CD4-positive, CD25-positive, alpha-beta regulatory T cell (primary cell): Measurements from ENCODE around the gene AVL9. TPM values are rescaled to one million over a fixed set of nuclear protein-coding genes. Genes with fewer than 3 reads are reported as not detected.
"Not testable (repeated sequence)": the region's sequence is repeated elsewhere in the genome, so short reads cannot be mapped to it uniquely, and the experiment has no call there.

Experiments
- ATAC-seq, 2 donors: fragments of 150-1000 bp; cut with Tn5 transposase; one replicate each; pipeline ENCODE4 v1.10.0; 2021; ENCODE audit warnings: low read depth in 2 of 2, moderate number of reproducible peaks in 2 of 2, moderate library complexity in 1 of 2
- DNase-seq, 3 donors: peaks; one replicate each; pipeline versions ENCODE4 v3.0.0 to v3.0.0-alpha.2; 2012 to 2022; ENCODE audit warnings: mixed read lengths in 1 of 3
- H3K27ac ChIP-seq: one replicate; pipeline ENCODE4 v1.7.0; 2013; ENCODE audit warnings: mild to moderate bottlenecking, low read length; ENCODE audit not compliant: insufficient read depth, poor library complexity, severe bottlenecking
- H3K27me3 ChIP-seq: one replicate; pipeline ENCODE4 v1.7.0; 2013; ENCODE audit warnings: low read length; ENCODE audit not compliant: control insufficient read depth, insufficient read depth
- H3K36me3 ChIP-seq: one replicate; pipeline ENCODE4 v1.7.0; 2013; ENCODE audit warnings: mild to moderate bottlenecking, low read length, moderate library complexity; ENCODE audit not compliant: control insufficient read depth, insufficient read depth
- H3K4me1 ChIP-seq: 2 replicates; pipeline ENCODE4 v1.7.0; 2013; ENCODE audit warnings: mild to moderate bottlenecking, low read length; ENCODE audit not compliant: insufficient read depth, control insufficient read depth, poor library complexity, severe bottlenecking
- H3K4me3 ChIP-seq: one replicate; pipeline ENCODE4 v1.7.0; 2013; ENCODE audit warnings: low read depth, mild to moderate bottlenecking, low read length, moderate library complexity
- H3K9me3 ChIP-seq, 2 experiments: 1 replicate in 1 of 2; 2 replicates in 1 of 2; pipeline ENCODE4 v1.7.0; 2013; ENCODE audit warnings: low read length in 2 of 2, mild to moderate bottlenecking in 1 of 2, moderate library complexity in 1 of 2; ENCODE audit not compliant: control insufficient read depth in 2 of 2
- H3K27ac Mint-ChIP-seq, 3 donors: one replicate each; pipeline ENCODE4 v1.8.0; 2020 to 2022; ENCODE audit warnings: mild to moderate bottlenecking in 3 of 3, mixed read lengths in 3 of 3, moderate library complexity in 2 of 3
- H3K27me3 Mint-ChIP-seq: one replicate; pipeline ENCODE4 v1.8.0; 2022; ENCODE audit warnings: mild to moderate bottlenecking, mixed read lengths
- H3K36me3 Mint-ChIP-seq: one replicate; pipeline ENCODE4 v1.8.0; 2020; ENCODE audit warnings: mixed read lengths
- H3K4me1 Mint-ChIP-seq, 4 donors: one replicate each; pipeline ENCODE4 v1.8.0; 2020 to 2022; ENCODE audit warnings: mixed read lengths in 4 of 4, mild to moderate bottlenecking in 1 of 4
- H3K4me3 Mint-ChIP-seq, 4 donors: one replicate each; pipeline ENCODE4 v1.8.0; 2020 to 2022; ENCODE audit warnings: mild to moderate bottlenecking in 4 of 4, mixed read lengths in 4 of 4, moderate library complexity in 3 of 4
- H3K9me3 Mint-ChIP-seq, 7 donors: one replicate each; pipeline ENCODE4 v1.8.0; 2020 to 2022; ENCODE audit warnings: mixed read lengths in 7 of 7, mild to moderate bottlenecking in 3 of 7, moderate library complexity in 2 of 7
- polyA plus RNA-seq, 4 donors: library from polyadenylated mRNA; unstranded; fragments of 300-500 nt; fragmentation: Illumina TruSeq; gene quantifications; one replicate each; pipeline ENCODE4 v1.2.3, GENCODE V29; 2021
- total RNA-seq: library from RNA; stranded (reverse); gene quantifications from one replicate; pipeline ENCODE4 v1.2.3, GENCODE V29; 2022

The AVL9 gene
- total and polyA plus RNA-seq, 5 donors from 2014 or later, result 8.9 to 31.8 (median 12.3) TPM

- Mint-ChIP-seq H3K4me3 (no peak overlapping the region), H3K36me3 (no peaks in the 10 kb centered on the region), H3K4me1 (no peaks in the 10 kb centered on the region), H3K27ac (no peak overlapping the region), H3K9me3 (peaks cover 0 to 2% (median 0%) of the 10 kb centered on the region in 7 donors), H3K27me3 (peaks cover 4% of the 10 kb centered on the region)
- no peak overlapping the region for H3K4me3 ChIP-seq
- H3K27me3 ChIP-seq, result peaks cover 11% of the 10 kb centered on the region
- DNase-seq (no peak), ATAC-seq (no peak)
- no peaks in the 10 kb centered on the region for H3K9me3 ChIP-seq
- no peaks in the 10 kb centered on the region for H3K36me3 ChIP-seq
- no peak overlapping the region for H3K27ac ChIP-seq
- H3K4me1 ChIP-seq, result no peaks in the 10 kb centered on the region
Measured at GRCh38 chr7:32462977-32463376, 32.3 kb upstream of the AVL9 start.

GRCh38 chr7:32464641-32465416 lies 30.5 kb upstream of the AVL9 start:
- not testable (repeated sequence) for H3K27ac ChIP-seq, H3K9me3 ChIP-seq, H3K4me1 ChIP-seq, H3K4me3 ChIP-seq, H3K4me3 Mint-ChIP-seq, H3K27me3 ChIP-seq, H3K27ac Mint-ChIP-seq, H3K36me3 ChIP-seq, H3K4me1 Mint-ChIP-seq, H3K9me3 Mint-ChIP-seq, DNase-seq, H3K36me3 Mint-ChIP-seq, ATAC-seq, H3K27me3 Mint-ChIP-seq

GRCh38 chr7:32470004-32470403 lies 25.3 kb upstream of the AVL9 start:
- not testable (repeated sequence) for H3K4me1 Mint-ChIP-seq, H3K4me3 ChIP-seq, H3K27me3 ChIP-seq, ATAC-seq, H3K36me3 ChIP-seq, H3K9me3 Mint-ChIP-seq, H3K36me3 Mint-ChIP-seq, H3K9me3 ChIP-seq, H3K4me3 Mint-ChIP-seq, H3K27ac Mint-ChIP-seq, DNase-seq, H3K27ac ChIP-seq, H3K27me3 Mint-ChIP-seq, H3K4me1 ChIP-seq

- no peaks in the 10 kb centered on the region for H3K9me3 ChIP-seq
- peaks cover 2% of the 10 kb centered on the region for H3K27me3 ChIP-seq
- H3K9me3 Mint-ChIP-seq, result peaks cover 0 to 1% (median 0%) of the 10 kb centered on the region in 7 donors
- H3K36me3 Mint-ChIP-seq, result no peaks in the 10 kb centered on the region
- no peaks in the 10 kb centered on the region for H3K4me1 Mint-ChIP-seq
- ATAC-seq, result no peak
- no peak overlapping the region for H3K4me3 ChIP-seq
- H3K27me3 Mint-ChIP-seq, result peaks cover 6% of the 10 kb centered on the region
- no peak overlapping the region for H3K4me3 Mint-ChIP-seq
- H3K36me3 ChIP-seq, result no peaks in the 10 kb centered on the region
- no peak for DNase-seq
- no peak overlapping the region for H3K27ac Mint-ChIP-seq
- H3K4me1 ChIP-seq, result no peaks in the 10 kb centered on the region
- H3K27ac ChIP-seq, result no peak overlapping the region
Measured at GRCh38 chr7:32470871-32471270, 24.4 kb upstream of the AVL9 start.

GRCh38 chr7:32472015-32472414 lies 23.3 kb upstream of the AVL9 start:
- H3K27ac ChIP-seq, result no peak overlapping the region
- H3K27me3 ChIP-seq, result peaks cover 2% of the 10 kb centered on the region
- no peak overlapping the region for H3K4me3 ChIP-seq
- H3K27ac Mint-ChIP-seq, result no peak overlapping the region
- no peaks in the 10 kb centered on the region for H3K36me3 Mint-ChIP-seq
- H3K9me3 ChIP-seq, result no peaks in the 10 kb centered on the region
- DNase-seq, result no peak
- no peak for ATAC-seq
- no peaks in the 10 kb centered on the region for H3K36me3 ChIP-seq
- no peak overlapping the region for H3K4me3 Mint-ChIP-seq
- no peaks in the 10 kb centered on the region for H3K4me1 ChIP-seq
- H3K27me3 Mint-ChIP-seq, result peaks cover 11% of the 10 kb centered on the region
- H3K9me3 Mint-ChIP-seq, result peaks cover 0 to 1% (median 0%) of the 10 kb centered on the region in 7 donors
- no peaks in the 10 kb centered on the region for H3K4me1 Mint-ChIP-seq

- H3K9me3 ChIP-seq, result no peaks in the 10 kb centered on the region
- ATAC-seq, result no peak
- no peak for DNase-seq
- no peaks in the 10 kb centered on the region for H3K36me3 Mint-ChIP-seq
- no peaks in the 10 kb centered on the region for H3K4me1 ChIP-seq
- H3K27ac ChIP-seq, result no peak overlapping the region
- H3K9me3 Mint-ChIP-seq, result peaks cover 0 to 1% (median 0%) of the 10 kb centered on the region in 7 donors
- H3K4me3 ChIP-seq, result no peak overlapping the region
- peaks cover 11% of the 10 kb centered on the region for H3K27me3 Mint-ChIP-seq
- peaks cover 2% of the 10 kb centered on the region for H3K27me3 ChIP-seq
- H3K36me3 ChIP-seq, result no peaks in the 10 kb centered on the region
- H3K27ac Mint-ChIP-seq, result no peak overlapping the region
- no peaks in the 10 kb centered on the region for H3K4me1 Mint-ChIP-seq
- no peak overlapping the region for H3K4me3 Mint-ChIP-seq
Measured at GRCh38 chr7:32474008-32474407, 21.3 kb upstream of the AVL9 start.

- no peaks in the 10 kb centered on the region for H3K9me3 Mint-ChIP-seq
- no peaks in the 10 kb centered on the region for H3K9me3 ChIP-seq
- no peak for DNase-seq
- no peaks in the 10 kb centered on the region for H3K36me3 Mint-ChIP-seq
- peaks cover 2% of the 10 kb centered on the region for H3K27me3 ChIP-seq
- peaks cover 19% of the 10 kb centered on the region for H3K27me3 Mint-ChIP-seq
- no peak overlapping the region for H3K27ac ChIP-seq
- H3K4me3 Mint-ChIP-seq, result no peak overlapping the region
- H3K4me1 Mint-ChIP-seq, result no peaks in the 10 kb centered on the region
- H3K4me3 ChIP-seq, result no peak overlapping the region
- ATAC-seq, result no peak
- no peaks in the 10 kb centered on the region for H3K4me1 ChIP-seq
- no peak overlapping the region for H3K27ac Mint-ChIP-seq
- no peaks in the 10 kb centered on the region for H3K36me3 ChIP-seq
Measured at GRCh38 chr7:32476816-32477648, 18.3 kb upstream of the AVL9 start.

- H3K4me1 ChIP-seq, result no peaks in the 10 kb centered on the region
- H3K36me3 ChIP-seq, result no peaks in the 10 kb centered on the region
- no peaks in the 10 kb centered on the region for H3K9me3 Mint-ChIP-seq
- no peak for ATAC-seq
- H3K27ac ChIP-seq, result no peak overlapping the region
- no peak for DNase-seq
- no peaks in the 10 kb centered on the region for H3K4me1 Mint-ChIP-seq
- no peak overlapping the region for H3K4me3 ChIP-seq
- no peaks in the 10 kb centered on the region for H3K36me3 Mint-ChIP-seq
- no peaks in the 10 kb centered on the region for H3K9me3 ChIP-seq
- H3K4me3 Mint-ChIP-seq, result no peak overlapping the region
- peaks cover 2% of the 10 kb centered on the region for H3K27me3 ChIP-seq
- H3K27ac Mint-ChIP-seq, result no peak overlapping the region
- H3K27me3 Mint-ChIP-seq, result peaks cover 19% of the 10 kb centered on the region
Measured at GRCh38 chr7:32477649-32477980, 17.7 kb upstream of the AVL9 start.
